HG03354 (cell line): ENCODE results near the gene AIFM3.

Experiments used
- ATAC-seq: cut with Tn5 transposase; IDR thresholded peaks from one replicate; pipeline ENCODE4 v1.9.1; 2021; ENCODE audit warnings: mild to moderate bottlenecking; ENCODE audit not compliant: unreplicated experiment, poor library complexity, severe bottlenecking

AIFM3 gene

GRCh38 chr22:20986365-20986764 lies 19.3 kb downstream of the AIFM3 start:
- no peak for ATAC-seq

GRCh38 chr22:20987375-20987774 lies 20.3 kb downstream of the AIFM3 start:
- ATAC-seq: no peak

GRCh38 chr22:20988573-20989322 lies 21.7 kb downstream of the AIFM3 start:
- ATAC-seq: no peak

- ATAC-seq: no peak
Observed at GRCh38 chr22:20989323-20990138, 22.5 kb downstream of the AIFM3 start.

- ATAC-seq: no peak
Observed at GRCh38 chr22:20990184-20991180, 23.4 kb downstream of the AIFM3 start.

- no peak for ATAC-seq
Observed at GRCh38 chr22:20991252-20992055, 24.4 kb downstream of the AIFM3 start.

GRCh38 chr22:20992056-20992442 lies 25.0 kb downstream of the AIFM3 start:
- ATAC-seq: no peak

GRCh38 chr22:20992456-20993303 lies 25.6 kb downstream of the AIFM3 start:
- ATAC-seq: no peak

GRCh38 chr22:20993304-20994127 lies 26.5 kb downstream of the AIFM3 start:
- ATAC-seq: no peak

- no peak for ATAC-seq
Observed at GRCh38 chr22:20994128-20994901, 27.3 kb downstream of the AIFM3 start.

- ATAC-seq: no peak
Observed at GRCh38 chr22:20994902-20995241, 27.8 kb downstream of the AIFM3 start.

- ATAC-seq: no peak
Observed at GRCh38 chr22:20995329-20996030, 28.4 kb downstream of the AIFM3 start.

GRCh38 chr22:20996031-20996410 lies 29.0 kb downstream of the AIFM3 start:
- ATAC-seq: no peak

- no peak for ATAC-seq
Observed at GRCh38 chr22:20996598-20997535, 29.8 kb downstream of the AIFM3 start.

GRCh38 chr22:20997536-20998257 lies 30.6 kb downstream of the AIFM3 start:
- ATAC-seq: no peak
